ENCODE data around the gene LRRC74B. TPM values are rescaled to one million over a fixed set of nuclear protein-coding genes. Genes with fewer than 3 reads are reported as not detected.

The LRRC74B gene
- total RNA-seq, 2 donors from 2014 or later, result not detected

DNA sequence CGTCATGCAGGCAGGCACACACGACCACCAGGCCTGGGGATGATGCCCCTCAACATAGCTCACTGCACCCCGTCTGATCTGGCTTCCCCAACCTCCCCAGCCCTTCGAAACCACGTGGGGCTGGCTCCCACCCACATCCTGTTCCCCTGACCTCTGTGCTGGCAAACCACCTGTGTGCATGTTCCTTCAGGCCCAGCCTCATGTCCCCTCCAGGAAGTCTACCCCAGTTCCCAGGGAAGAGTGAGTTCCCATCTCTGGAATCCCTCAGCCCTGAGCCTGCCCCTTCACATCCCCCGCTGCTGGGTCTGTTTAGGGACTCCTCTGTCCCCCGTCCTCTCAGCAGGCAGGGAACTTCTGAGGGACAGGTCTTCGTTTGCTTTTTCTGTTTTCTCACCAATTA lies 20.5 kb upstream of the LRRC74B start:
- H3K27ac ChIP-seq, result no peak overlapping the region
- no peak overlapping the region for H3K4me3 ChIP-seq
- H3K9me3 ChIP-seq, result no peaks in the 10 kb centered on the region
- DNase-seq, result no peak
- TF ChIP-seq, protein P1, sequence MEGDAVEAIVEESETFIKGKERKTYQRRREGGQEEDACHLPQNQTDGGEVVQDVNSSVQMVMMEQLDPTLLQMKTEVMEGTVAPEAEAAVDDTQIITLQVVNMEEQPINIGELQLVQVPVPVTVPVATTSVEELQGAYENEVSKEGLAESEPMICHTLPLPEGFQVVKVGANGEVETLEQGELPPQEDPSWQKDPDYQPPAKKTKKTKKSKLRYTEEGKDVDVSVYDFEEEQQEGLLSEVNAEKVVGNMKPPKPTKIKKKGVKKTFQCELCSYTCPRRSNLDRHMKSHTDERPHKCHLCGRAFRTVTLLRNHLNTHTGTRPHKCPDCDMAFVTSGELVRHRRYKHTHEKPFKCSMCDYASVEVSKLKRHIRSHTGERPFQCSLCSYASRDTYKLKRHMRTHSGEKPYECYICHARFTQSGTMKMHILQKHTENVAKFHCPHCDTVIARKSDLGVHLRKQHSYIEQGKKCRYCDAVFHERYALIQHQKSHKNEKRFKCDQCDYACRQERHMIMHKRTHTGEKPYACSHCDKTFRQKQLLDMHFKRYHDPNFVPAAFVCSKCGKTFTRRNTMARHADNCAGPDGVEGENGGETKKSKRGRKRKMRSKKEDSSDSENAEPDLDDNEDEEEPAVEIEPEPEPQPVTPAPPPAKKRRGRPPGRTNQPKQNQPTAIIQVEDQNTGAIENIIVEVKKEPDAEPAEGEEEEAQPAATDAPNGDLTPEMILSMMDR (IDR thresholded peaks at IDR 0.05), result no peak
- H3K27me3 ChIP-seq, result no peaks in the 10 kb centered on the region
- intact Hi-C loops (cut with DNase I), result no loop called here
- no peaks in the 10 kb centered on the region for H3K36me3 ChIP-seq
- no peaks in the 10 kb centered on the region for H3K4me1 ChIP-seq
- no peak overlapping the region for H3K9ac ChIP-seq (ENCODE audit: low read depth in 2 of 2, low read length in 2 of 2)

DNA sequence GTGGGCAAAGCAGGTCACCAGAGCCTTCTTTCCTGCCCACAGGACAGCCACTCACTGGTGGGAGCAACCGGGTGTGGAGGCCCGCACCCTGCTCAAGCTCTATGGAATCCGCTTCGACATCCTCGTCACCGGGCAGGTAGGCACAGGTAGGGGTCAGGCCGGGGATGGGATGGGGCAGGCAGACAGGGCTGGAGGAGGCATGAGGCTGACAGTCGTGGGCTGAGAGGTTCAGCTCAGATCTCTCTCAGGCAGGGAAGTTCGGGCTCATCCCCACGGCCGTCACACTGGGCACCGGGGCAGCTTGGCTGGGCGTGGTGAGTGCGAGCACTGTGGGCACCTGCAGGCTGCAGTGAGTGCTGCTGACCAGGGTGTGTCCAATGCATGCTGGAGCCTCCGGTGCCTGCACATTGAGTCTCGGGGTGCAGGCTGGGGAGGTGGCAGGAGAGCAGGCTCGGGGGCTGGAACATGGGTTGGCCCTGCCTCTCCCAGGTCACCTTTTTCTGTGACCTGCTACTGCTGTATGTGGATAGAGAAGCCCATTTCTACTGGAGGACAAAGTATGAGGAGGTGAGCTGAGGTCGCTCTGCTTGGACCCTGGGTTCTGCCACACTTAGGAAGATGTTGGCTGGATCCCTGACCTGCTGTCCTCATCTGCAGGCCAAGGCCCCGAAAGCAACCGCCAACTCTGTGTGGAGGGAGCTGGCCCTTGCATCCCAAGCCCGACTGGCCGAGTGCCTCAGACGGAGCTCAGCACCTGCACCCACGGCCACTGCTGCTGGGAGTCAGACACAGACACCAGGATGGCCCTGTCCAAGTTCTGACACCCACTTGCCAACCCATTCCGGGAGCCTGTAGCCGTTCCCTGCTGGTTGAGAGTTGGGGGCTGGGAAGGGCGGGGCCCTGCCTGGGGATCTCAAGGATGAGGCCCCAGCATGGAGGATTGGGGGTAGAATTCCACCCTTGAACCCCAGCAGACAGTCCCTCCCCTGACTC lies 19.7 kb upstream of the LRRC74B start:
- Histone ChIP-seq H3K36me3 (no peaks in the 10 kb centered on the region), H3K4me3 (no peak overlapping the region), H3K4me1 (no peaks in the 10 kb centered on the region), H3K9ac (ENCODE audit: low read depth in 2 of 2, low read length in 2 of 2) (no peak overlapping the region), H3K27me3 (no peaks in the 10 kb centered on the region), H3K27ac (no peak overlapping the region), H3K9me3 (no peaks in the 10 kb centered on the region)
- TF ChIP-seq, protein P1 (IDR thresholded peaks at IDR 0.05), result no peak
- intact Hi-C loops (cut with DNase I), result no loop called here
- DNase-seq, result no peak

DNA sequence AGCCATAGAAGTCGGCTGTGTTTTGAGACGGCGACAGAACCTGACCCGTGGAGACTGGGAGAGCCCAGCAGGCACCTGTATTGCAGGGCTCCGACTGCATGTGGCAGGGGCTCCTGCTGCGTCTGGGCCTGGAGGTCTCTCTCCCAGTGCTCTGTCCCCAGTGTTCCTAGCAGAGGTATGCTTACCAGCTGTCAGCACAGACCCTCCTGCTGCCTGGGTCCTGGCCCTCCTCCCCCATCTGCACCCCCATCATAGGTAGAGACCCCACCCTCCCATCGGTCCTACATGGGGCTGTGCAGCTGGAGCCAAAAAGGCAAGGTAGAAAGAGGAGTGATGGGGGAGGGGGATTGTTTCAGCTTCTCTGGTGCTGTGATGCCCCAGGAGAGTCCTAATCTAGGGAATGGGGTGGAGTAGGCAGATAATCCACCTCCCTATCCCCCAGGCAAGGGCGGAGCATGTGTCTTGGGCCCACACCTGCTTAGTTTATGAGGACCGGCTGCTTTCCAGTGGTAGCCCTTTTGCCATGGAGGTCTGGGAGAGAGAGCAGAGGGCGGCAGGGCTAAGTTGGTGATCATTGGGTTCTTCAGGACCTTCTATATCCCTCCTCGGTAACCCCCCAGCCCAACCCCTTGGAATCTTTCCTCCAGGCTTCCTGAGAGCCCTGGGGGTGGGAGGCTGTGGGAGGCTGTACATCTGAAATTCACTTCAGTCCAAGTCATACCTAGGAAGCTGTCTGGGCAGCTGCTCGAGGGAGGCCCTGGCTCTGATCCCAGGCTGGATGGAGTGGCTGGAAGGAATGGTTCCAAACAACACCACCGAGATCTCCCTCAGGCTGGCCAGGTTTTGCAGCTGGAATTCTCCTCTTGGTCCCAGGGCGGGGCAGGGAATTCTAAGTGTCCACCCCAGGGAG lies 18.7 kb upstream of the LRRC74B start:
- no peak overlapping the region for H3K4me3 ChIP-seq
- no peaks in the 10 kb centered on the region for H3K4me1 ChIP-seq
- TF ChIP-seq, protein P1 (IDR thresholded peaks at IDR 0.05), result no peak
- H3K27me3 ChIP-seq, result peaks cover 9% of the 10 kb centered on the region
- DNase-seq, result no peak
- H3K27ac ChIP-seq, result no peak overlapping the region
- intact Hi-C loops (cut with DNase I), result no loop called here
- no peaks in the 10 kb centered on the region for H3K9me3 ChIP-seq
- H3K36me3 ChIP-seq, result no peaks in the 10 kb centered on the region
- no peak overlapping the region for H3K9ac ChIP-seq (ENCODE audit: low read depth in 2 of 2, low read length in 2 of 2)

DNA sequence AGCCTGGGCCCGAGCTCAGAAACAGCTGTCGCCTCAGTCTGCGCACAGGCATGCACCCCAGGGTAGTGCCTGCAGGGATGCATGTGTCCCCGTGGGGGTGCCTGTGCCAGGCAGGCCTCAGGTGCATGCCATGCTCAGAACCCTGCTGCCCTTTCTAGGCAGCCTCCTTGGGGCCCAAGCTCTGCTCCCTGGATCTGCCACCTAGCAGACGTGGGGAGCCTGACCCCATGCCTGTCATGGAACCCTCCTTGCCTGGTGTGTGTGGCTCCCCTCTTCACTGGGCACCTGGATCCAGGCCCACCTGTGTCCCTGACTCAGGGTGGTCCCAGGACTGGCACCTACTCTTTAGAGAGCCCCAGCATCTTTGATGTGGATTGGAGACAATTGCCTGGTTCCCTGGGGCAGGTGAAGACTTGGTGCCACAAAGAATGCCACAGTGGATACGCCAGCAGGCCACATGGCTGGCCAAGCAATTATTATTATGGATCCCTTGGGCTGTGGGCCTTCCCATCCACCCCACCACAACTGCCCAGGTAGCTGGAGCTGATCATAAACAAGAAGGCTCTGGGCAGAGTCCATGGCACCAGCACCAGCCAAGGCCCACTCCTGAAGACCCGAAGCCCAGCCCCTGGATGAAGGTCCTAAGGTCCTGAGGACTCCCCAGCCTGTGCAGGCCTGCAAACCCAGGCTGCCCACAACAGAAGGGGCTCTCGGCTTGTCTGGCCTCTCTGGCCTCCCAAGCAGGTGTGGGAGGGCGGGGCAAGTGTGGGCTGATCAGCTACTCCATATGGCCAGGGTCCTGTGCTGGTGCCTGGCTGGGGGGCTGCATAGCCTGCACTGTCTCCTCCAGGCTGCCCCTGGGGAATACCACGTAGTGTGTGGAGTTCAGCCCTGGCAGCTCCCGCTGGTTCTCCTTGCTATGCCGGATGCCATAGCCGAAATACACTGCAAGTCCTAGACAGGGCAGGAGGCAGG lies 17.2 kb upstream of the LRRC74B start:
- no peak for DNase-seq
- H3K27ac ChIP-seq, result no peak overlapping the region
- TF ChIP-seq, protein P1 (IDR thresholded peaks at IDR 0.05), result no peak

More for the DNA sequence above, 17.2 kb upstream of the LRRC74B start:
- Histone ChIP-seq H3K36me3 (no peaks in the 10 kb centered on the region), H3K9ac (ENCODE audit: low read depth in 2 of 2, low read length in 2 of 2) (no peak overlapping the region), H3K27me3 (peaks cover 13% of the 10 kb centered on the region), H3K4me1 (no peaks in the 10 kb centered on the region), H3K4me3 (no peak overlapping the region), H3K9me3 (no peaks in the 10 kb centered on the region)
- intact Hi-C loops (cut with DNase I), result no loop called here

Data from colonic mucosa (tissue), 4 donors.